Gastrocnemius medialis (tissue), 4 donors: ENCODE measurements around the gene CD3E. TPM values are rescaled to one million over a fixed set of nuclear protein-coding genes. Genes with fewer than 3 reads are reported as not detected.

Experiments
- ATAC-seq, 2 donors: fragments of 150-250 bp; one replicate each; pipeline ENCODE4 v1.9.1; 2016
- DNase-seq, 2 donors: peaks; one replicate each; pipeline ENCODE4 v3.0.0-alpha.2; 2019
- H3K27ac ChIP-seq, 4 donors: fragments of 200-600 bp; sonication (generic); 1 replicate in 1 of 4; 2 replicates in 3 of 4; pipeline ENCODE4 v1.5.1; 2016 to 2018; ENCODE audit warnings: mild to moderate bottlenecking in 2 of 4, moderate library complexity in 1 of 4
- H3K27me3 ChIP-seq, 3 donors: fragments of 200-600 bp; sonication (generic) in 2 of 3; 1 replicate in 1 of 3; 2 replicates in 2 of 3; pipeline versions ENCODE4 v1.5.1 to v1.6.0; 2016 to 2019; ENCODE audit warnings: mild to moderate bottlenecking in 1 of 3, moderate library complexity in 1 of 3
- H3K36me3 ChIP-seq, 2 donors: fragments of 200-600 bp; sonication (generic) in 1 of 2; one replicate each; pipeline ENCODE4 v1.5.1; 2017 to 2018
- H3K4me1 ChIP-seq, 2 donors: fragments of 200-600 bp; sonication (generic) in 1 of 2; one replicate each; pipeline ENCODE4 v1.5.1; 2016 to 2017; ENCODE audit warnings: mild to moderate bottlenecking in 2 of 2
- H3K4me3 ChIP-seq, 4 donors: fragments of 200-600 bp; sonication (generic) in 3 of 4; 1 replicate in 1 of 4; 2 replicates in 3 of 4; pipeline ENCODE4 v1.5.1; 2016 to 2019; ENCODE audit warnings: mild to moderate bottlenecking in 2 of 4
- H3K9me3 ChIP-seq, 3 donors: fragments of 200-600 bp; sonication (generic) in 2 of 3; 1 replicate in 1 of 3; 2 replicates in 2 of 3; pipeline ENCODE4 v1.5.1; 2016 to 2019
- CTCF ChIP-seq, 5 experiments: fragments of 450-650 bp in 3 of 5; fragments of 200-600 bp in 2 of 5; sonication (generic) in 2 of 5; IDR thresholded peaks in 4 of 5; conservative IDR thresholded peaks in 1 of 5; 1 replicate in 4 of 5; 2 replicates in 1 of 5; pipeline ENCODE4 v1.5.1; 2016 to 2019; ENCODE audit warnings: antibody characterized with exemption in 5 of 5, mild to moderate bottlenecking in 3 of 5, moderate library complexity in 3 of 5
- POLR2A ChIP-seq, 2 donors: fragments of 450-650 bp; IDR thresholded peaks; one replicate each; pipeline ENCODE4 v1.6.1; 2017; ENCODE audit warnings: antibody characterized with exemption in 2 of 2, mild to moderate bottlenecking in 2 of 2, moderate library complexity in 2 of 2
- in situ Hi-C, 4 donors: fragments of 200-750 bp; cut with MboI; loops; one replicate each; pipeline versions ENCODE4 v1.15.0 to v1.8.0; 2017; ENCODE audit warnings: low sequenced_read_pairs in 4 of 4
- intact Hi-C: fragments of 100-400 bp; cut with DNase I; formaldehyde crosslinking; loops from one replicate; pipeline ENCODE4 v1.15.1; 2023; ENCODE audit warnings: low total_unique reads
- total RNA-seq, 4 donors: library from RNA; depleted of rRNA; stranded (reverse); fragments of >200 nt; gene quantifications; one replicate each; pipeline versions ENCODE4 v1.1.0 to v1.2.3, GENCODE V29; 2016

Gene CD3E
- total RNA-seq, 4 donors from 2014 or later = 0.42 to 0.51 TPM; not detected in 2

- Histone ChIP-seq H3K36me3 (no peaks in the 10 kb centered on the region), H3K4me3 (peak overlapping the region in 1 of 4 donors; percentile 52), H3K9me3 (no peaks in the 10 kb centered on the region), H3K27ac (no peak overlapping the region), H3K27me3 (peaks cover 30 to 45% (median 39%) of the 10 kb centered on the region in 3 donors), H3K4me1 (peaks cover 0 to 5% of the 10 kb centered on the region in 2 donors)
- DNase-seq = no peak
- TF ChIP-seq POLR2A (IDR thresholded peaks at IDR 0.05) (no peak), CTCF (IDR thresholded peaks at IDR 0.05 in 4 of 5, conservative IDR thresholded peaks at IDR 0.05 in 1 of 5) (no peak)
- in situ Hi-C loops (no loop called here), intact Hi-C loops (no loop called here)
- ATAC-seq = no peak
Measured at GRCh38 chr11:118263112-118263511, 41.4 kb upstream of the CD3E start.

GRCh38 chr11:118263695-118264568, 40.6 kb upstream of the CD3E start, which contains the start of gene MPZL2:
Gene MPZL2, minus strand, starts transcription at chr11:118264297. Its CDS starts 144 bp downstream, at chr11:118264153.
- H3K27ac ChIP-seq = peak within 1 kb of the TSS in 1 of 4 donors; percentile 43

GRCh38 chr11:118264569-118265465, 39.7 kb upstream of the CD3E start:
- peak overlapping the region; percentile 27 to 52 (median 35) for H3K4me3 ChIP-seq
- ATAC-seq = no peak

More at GRCh38 chr11:118263695-118264568, 40.6 kb upstream of the CD3E start, which contains the start of gene MPZL2:
- TF ChIP-seq CTCF (IDR thresholded peaks at IDR 0.05 in 4 of 5, conservative IDR thresholded peaks at IDR 0.05 in 1 of 5) (no peak), POLR2A (IDR thresholded peaks at IDR 0.05) (no peak)
- intact Hi-C loops (no loop called here), in situ Hi-C loops (no loop called here)
- DNase-seq (no peak), ATAC-seq (peak in 1 of 2 donors; percentile 46)
- H3K9me3 ChIP-seq = no peaks in the 10 kb centered on the region
- no peaks in the 10 kb centered on the region for H3K36me3 ChIP-seq
- H3K4me1 ChIP-seq = peaks cover 0 to 5% of the 10 kb centered on the region in 2 donors
- H3K27me3 ChIP-seq = peaks cover 30 to 43% (median 39%) of the 10 kb centered on the region in 3 donors
- H3K4me3 ChIP-seq = peak within 1 kb of the TSS; percentile 27 to 52 (median 35)

More at GRCh38 chr11:118264569-118265465, 39.7 kb upstream of the CD3E start:
- intact Hi-C loops = no loop called here
- Histone ChIP-seq H3K27ac (peak overlapping the region in 1 of 4 donors; percentile 43), H3K9me3 (no peaks in the 10 kb centered on the region), H3K4me1 (peaks cover 0 to 5% of the 10 kb centered on the region in 2 donors), H3K27me3 (peaks cover 30 to 38% (median 35%) of the 10 kb centered on the region in 3 donors), H3K36me3 (no peaks in the 10 kb centered on the region)
- no peak for DNase-seq
- in situ Hi-C loops = no loop called here
- no peak for TF ChIP-seq CTCF (IDR thresholded peaks at IDR 0.05 in 4 of 5, conservative IDR thresholded peaks at IDR 0.05 in 1 of 5)
- TF ChIP-seq POLR2A (IDR thresholded peaks at IDR 0.05) = no peak
